Mesodermal cell (in vitro differentiated cells): Measurements from ENCODE around the gene PDCD7.
"Not testable (repeated sequence)": the region's sequence is repeated elsewhere in the genome, so short reads cannot be mapped to it uniquely, and the experiment has no call there.

ENCODE experiments used
- H3K27ac ChIP-seq: 2 replicates; pipeline ENCODE4 v1.7.0; 2013; ENCODE audit warnings: mild to moderate bottlenecking, low read depth, low read length, moderate library complexity; ENCODE audit not compliant: severe bottlenecking
- H3K36me3 ChIP-seq: 2 replicates; pipeline ENCODE4 v1.7.1; 2013; ENCODE audit warnings: mild to moderate bottlenecking, low read length, moderate library complexity; ENCODE audit not compliant: control insufficient read depth, insufficient read depth
- H3K4me1 ChIP-seq: one replicate; pipeline ENCODE4 v1.7.1; 2013; ENCODE audit warnings: mild to moderate bottlenecking, low read length; ENCODE audit not compliant: insufficient read depth, control insufficient read depth, poor library complexity, severe bottlenecking
- H3K4me3 ChIP-seq: 2 replicates; pipeline ENCODE4 v1.7.0; 2013; ENCODE audit warnings: low read length, control low read depth, mild to moderate bottlenecking; ENCODE audit not compliant: insufficient read depth, poor library complexity, severe bottlenecking; ENCODE audit errors: extremely low read depth
- H3K9me3 ChIP-seq: 2 replicates; pipeline ENCODE4 v1.7.1; 2013; ENCODE audit warnings: mild to moderate bottlenecking, low read length, moderate library complexity; ENCODE audit not compliant: control insufficient read depth
- WGBS, 2 experiments: methylation state at CpG; one replicate each; pipeline ENCODE4 v1.1.5; 2013; ENCODE audit warnings: missing lambda C conversion rate in 2 of 2; ENCODE audit not compliant: insufficient coverage in 2 of 2; 5-methylcytosine and 5-hydroxymethylcytosine counted together

The PDCD7 gene

GRCh38 chr15:65099801-65100200 is 33.8 kb downstream of the PDCD7 start:
- WGBS, 2 experiments, result 96 to 97% methylated on average over 7 to 10 of the region's 10 CpGs
- H3K36me3 ChIP-seq, result peaks cover 40% of the 10 kb centered on the region
- not testable (repeated sequence) for H3K9me3 ChIP-seq, H3K4me3 ChIP-seq, H3K4me1 ChIP-seq, H3K27ac ChIP-seq

- WGBS, 2 experiments, result 91 to 97% methylated on average over 5 of the region's 5 CpGs
- peaks cover 39% of the 10 kb centered on the region for H3K36me3 ChIP-seq
- no peak overlapping the region for H3K4me3 ChIP-seq
- no peaks in the 10 kb centered on the region for H3K4me1 ChIP-seq
- no peaks in the 10 kb centered on the region for H3K9me3 ChIP-seq
- no peak overlapping the region for H3K27ac ChIP-seq
Measured at GRCh38 chr15:65099336-65099735, 34.3 kb downstream of the PDCD7 start.

- H3K4me3 ChIP-seq, result no peak overlapping the region
- WGBS, 2 experiments, result 94 to 97% methylated on average over 5 to 6 of the region's 7 CpGs
- H3K27ac ChIP-seq, result no peak overlapping the region
- H3K4me1 ChIP-seq, result no peaks in the 10 kb centered on the region
- H3K9me3 ChIP-seq, result no peaks in the 10 kb centered on the region
- H3K36me3 ChIP-seq, result peaks cover 39% of the 10 kb centered on the region
Measured at GRCh38 chr15:65097651-65098263, 35.9 kb downstream of the PDCD7 start.

- WGBS, 2 experiments, result 92 to 98% methylated on average over 3 to 6 of the region's 6 CpGs
- H3K36me3 ChIP-seq, result peaks cover 39% of the 10 kb centered on the region
- no peak overlapping the region for H3K4me3 ChIP-seq
- no peaks in the 10 kb centered on the region for H3K4me1 ChIP-seq
- no peak overlapping the region for H3K27ac ChIP-seq
- no peaks in the 10 kb centered on the region for H3K9me3 ChIP-seq
Measured at GRCh38 chr15:65096481-65097385, 36.9 kb downstream of the PDCD7 start.

GRCh38 chr15:65095747-65096104 is 37.9 kb downstream of the PDCD7 start:
- Histone ChIP-seq H3K4me3 (no peak overlapping the region), H3K9me3 (no peaks in the 10 kb centered on the region), H3K27ac (no peak overlapping the region), H3K4me1 (no peaks in the 10 kb centered on the region), H3K36me3 (peaks cover 31% of the 10 kb centered on the region)
- WGBS, 2 experiments, result 90 to 93% methylated on average over 5 to 6 of the region's 6 CpGs

- 90 to 100% methylated on average over 3 to 5 of the region's 5 CpGs for WGBS, 2 experiments
- no peaks in the 10 kb centered on the region for H3K9me3 ChIP-seq
- no peak overlapping the region for H3K4me3 ChIP-seq
- no peak overlapping the region for H3K27ac ChIP-seq
- H3K36me3 ChIP-seq, result peaks cover 26% of the 10 kb centered on the region
- no peaks in the 10 kb centered on the region for H3K4me1 ChIP-seq
Measured at GRCh38 chr15:65095011-65095746, 38.4 kb downstream of the PDCD7 start.

- H3K27ac ChIP-seq, result no peak overlapping the region
- H3K4me1 ChIP-seq, result no peaks in the 10 kb centered on the region
- H3K4me3 ChIP-seq, result no peak overlapping the region
- peaks cover 22% of the 10 kb centered on the region for H3K36me3 ChIP-seq
- WGBS, 2 experiments, result 87 to 91% methylated on average over 6 to 10 of the region's 14 CpGs
- H3K9me3 ChIP-seq, result no peaks in the 10 kb centered on the region
Measured at GRCh38 chr15:65094294-65094995, 39.2 kb downstream of the PDCD7 start.

GRCh38 chr15:65093793-65094170 is 39.8 kb downstream of the PDCD7 start:
- H3K9me3 ChIP-seq, H3K27ac ChIP-seq, H3K4me1 ChIP-seq, H3K4me3 ChIP-seq: not testable (repeated sequence)
- peaks cover 16% of the 10 kb centered on the region for H3K36me3 ChIP-seq
- WGBS, 2 experiments, result 93 to 98% methylated on average over 12 to 13 of the region's 13 CpGs

- Histone ChIP-seq H3K36me3 (peaks cover 9% of the 10 kb centered on the region), H3K27ac (no peak overlapping the region), H3K4me1 (no peaks in the 10 kb centered on the region), H3K4me3 (no peak overlapping the region), H3K9me3 (no peaks in the 10 kb centered on the region)
- 86 to 96% methylated on average over 13 to 14 of the region's 17 CpGs for WGBS, 2 experiments
Measured at GRCh38 chr15:65092911-65093792, 40.5 kb downstream of the PDCD7 start.
